AG04450 (cell line): ENCODE data around the gene HRH2. TPM values are rescaled to one million over a fixed set of nuclear protein-coding genes. Genes with fewer than 3 reads are reported as not detected.

Experiments
- CTCF ChIA-PET: fragments of 300-600, 350-600 bp; formaldehyde crosslinking; extraction: SDS; loops from one replicate; lab custom pipeline; 2022; ENCODE audit warnings: antibody characterized with exemption, inconsistent platforms; lab: Charles Lee
- POLR2A ChIA-PET: fragments of 350-600 bp; formaldehyde crosslinking; extraction: SDS; loops from one replicate; lab custom pipeline; 2021; ENCODE audit warnings: antibody characterized with exemption, inconsistent platforms; lab: Yijun Ruan, JAX
- DNase-seq: peaks from one replicate; pipeline ENCODE4 v3.0.0-alpha.2; 2011; ENCODE audit warnings: low read depth, low spot score
- H3K27ac ChIP-seq: one replicate; pipeline ENCODE4 v1.5.1; 2012; ENCODE audit warnings: low read depth, low read length, control low read depth
- H3K27me3 ChIP-seq: one replicate; pipeline ENCODE4 v1.6.0; 2012; ENCODE audit warnings: low read length; ENCODE audit not compliant: control insufficient read depth, insufficient read depth
- H3K4me3 ChIP-seq: 2 replicates; pipeline ENCODE4 v1.5.1; 2011; ENCODE audit warnings: mild to moderate bottlenecking, low read depth, low read length, control low read depth
- H3K9me3 ChIP-seq: 2 replicates; pipeline ENCODE4 v1.5.1; 2012; ENCODE audit warnings: low read length; ENCODE audit not compliant: control insufficient read depth, insufficient read depth
- CTCF ChIP-seq: IDR thresholded peaks from 2 replicates; pipeline ENCODE4 v1.5.1; 2011; ENCODE audit warnings: low read depth, low read length, control low read depth, inconsistent platforms
- polyA plus RNA-seq: library from polyadenylated mRNA; depleted of rRNA; stranded (reverse); fragments of >200 nt; gene quantifications from 2 replicates; pipeline ENCODE4 v1.2.3, GENCODE V29; 2011

Gene HRH2
- polyA plus RNA-seq, 1 experiment = not detected

- CTCF ChIA-PET = interaction anchor here (0.5 to 4.9 kb wide), 40 partner anchors 9 to 1544 kb away, joined by 3 to 36 read pairs (median 4); partner anchors contain the start of genes CPLX2, KIAA1191 and TSPAN17
- TF ChIP-seq CTCF = no peak
- no peak for DNase-seq
- Histone ChIP-seq H3K27me3 (peaks cover 10% of the 10 kb centered on the region), H3K9me3 (peaks cover 3% of the 10 kb centered on the region; the same call in 1 of the 2 replicates), H3K4me3 (no peak overlapping the region), H3K27ac (no peak overlapping the region)
- POLR2A ChIA-PET = no interaction called here
Measured at GRCh38 chr5:175728885-175729828, 71.3 kb downstream of the HRH2 start.

GRCh38 chr5:175729829-175730277, 72.0 kb downstream of the HRH2 start:
- H3K27me3 ChIP-seq = peaks cover 10% of the 10 kb centered on the region
- POLR2A ChIA-PET = interaction anchor here (0.5 kb wide), 1 partner anchor 665 kb away, joined by 8 read pairs; no protein-coding TSS in a partner anchor
- no peak overlapping the region for H3K4me3 ChIP-seq
- TF ChIP-seq CTCF = peak; percentile 96
- CTCF ChIA-PET = interaction anchor here (0.5 to 4.9 kb wide), 50 partner anchors 8 to 1543 kb away, joined by 3 to 36 read pairs (median 4); partner anchors contain the start of genes CPLX2, FAF2, KIAA1191 and TSPAN17
- peak; percentile 81 for DNase-seq
- H3K9me3 ChIP-seq = peaks cover 3% of the 10 kb centered on the region; the same call in 1 of the 2 replicates
- no peak overlapping the region for H3K27ac ChIP-seq

- CTCF ChIA-PET = interaction anchor here (0.7 to 4.9 kb wide), 8 partner anchors 12 to 930 kb away, joined by 4 to 36 read pairs (median 8); no protein-coding TSS in a partner anchor
- no peak for DNase-seq
- Histone ChIP-seq H3K4me3 (no peak overlapping the region), H3K27me3 (peaks cover 10% of the 10 kb centered on the region), H3K27ac (no peak overlapping the region), H3K9me3 (peaks cover 3% of the 10 kb centered on the region; the same call in 1 of the 2 replicates)
- POLR2A ChIA-PET = no interaction called here
- TF ChIP-seq CTCF = no peak
Measured at GRCh38 chr5:175731172-175731571, 73.3 kb downstream of the HRH2 start.

- TF ChIP-seq CTCF = no peak
- Histone ChIP-seq H3K27me3 (peaks cover 10% of the 10 kb centered on the region), H3K4me3 (no peak overlapping the region), H3K27ac (no peak overlapping the region), H3K9me3 (peaks cover 3% of the 10 kb centered on the region; the same call in 1 of the 2 replicates)
- no peak for DNase-seq
- CTCF ChIA-PET = interaction anchor here (1.1 to 2.5 kb wide), 2 partner anchors 22 to 929 kb away, joined by 3 to 8 read pairs; no protein-coding TSS in a partner anchor
- POLR2A ChIA-PET = no interaction called here
Measured at GRCh38 chr5:175731756-175732465, 74.0 kb downstream of the HRH2 start.
